SKM-1 treated with dmso at 0.1 percent for 144 hours (cell line): Measurements from ENCODE around the gene ETAA1.

Experiments
- DNase-seq: peaks from one replicate; lab custom pipeline; 2025; ENCODE audit not compliant: unreplicated experiment; lab: John Stamatoyannopoulos, UW

The ETAA1 gene

DNA sequence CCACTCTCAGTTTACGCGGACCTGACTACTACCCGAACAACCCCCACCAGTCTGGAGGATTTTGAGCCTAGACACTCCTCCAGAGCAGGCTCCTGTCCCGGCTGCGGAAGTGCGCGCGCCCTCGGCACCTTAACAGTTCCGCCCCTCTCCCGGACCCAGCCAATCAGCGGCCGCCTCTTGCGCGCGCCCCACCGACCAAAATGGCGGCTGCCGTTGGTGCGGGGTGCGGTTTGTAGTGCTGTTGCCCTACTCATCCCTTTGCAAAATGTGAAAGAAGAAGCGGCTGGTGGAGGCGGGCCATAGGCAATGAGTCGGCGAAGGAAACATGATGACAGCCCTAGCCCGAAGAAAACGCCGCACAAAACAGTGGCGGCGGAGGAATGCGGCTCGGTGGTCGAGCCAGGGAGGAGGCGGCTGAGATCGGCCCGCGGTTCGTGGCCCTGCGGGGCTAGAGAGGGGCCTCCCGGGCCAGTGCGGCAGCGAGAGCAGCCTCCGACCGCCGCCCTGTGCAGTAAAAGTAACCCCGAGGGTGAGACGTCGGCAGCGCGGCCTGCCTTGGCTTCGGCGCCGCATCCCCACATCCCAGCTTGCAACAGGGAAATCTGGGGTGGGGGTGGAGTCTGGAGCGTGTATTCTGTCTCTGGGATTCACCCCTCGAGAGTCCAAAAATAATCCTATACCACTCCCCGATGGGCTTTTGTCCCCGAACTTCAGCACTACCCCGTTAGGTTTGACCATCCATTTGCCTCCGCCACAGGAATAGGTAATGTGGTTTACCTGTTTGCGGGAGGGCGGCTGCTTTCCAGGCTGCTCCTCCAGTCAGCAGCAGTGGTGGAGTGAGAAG lies at the start of gene ETAA1:
ETAA1 (plus strand) TSS at position 191 of the 844 bp plus-strand sequence; CDS start at position 307, 116 bp downstream.
- DNase-seq, result peak; percentile 80

DNA sequence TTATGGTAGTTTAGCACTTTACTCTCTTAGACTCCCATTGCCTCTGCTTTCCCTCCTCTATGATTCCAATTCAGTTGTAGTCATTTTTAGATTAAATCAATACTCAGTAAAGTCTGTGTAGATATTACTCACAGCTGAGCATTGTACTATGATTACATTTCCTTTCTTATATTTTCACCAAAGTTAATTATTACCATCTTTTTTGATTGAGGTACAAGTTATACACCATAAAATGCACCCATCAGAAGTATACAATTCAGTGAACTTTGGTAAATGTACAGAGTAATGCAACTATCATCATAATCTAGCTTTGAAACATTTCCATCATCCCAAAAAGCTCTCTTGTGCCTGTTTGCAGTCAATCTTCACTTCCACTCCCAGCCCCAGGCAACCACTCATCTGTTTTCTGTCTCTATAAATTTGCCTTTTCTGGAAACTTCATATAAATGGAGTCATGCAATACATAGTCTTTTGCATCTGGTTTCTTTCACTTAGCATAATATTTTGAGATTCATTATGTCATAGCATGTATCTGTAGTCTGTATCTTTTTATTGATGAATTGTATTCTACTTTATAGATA lies 30.2 kb upstream of the ETAA1 start:
- no peak for DNase-seq

DNA sequence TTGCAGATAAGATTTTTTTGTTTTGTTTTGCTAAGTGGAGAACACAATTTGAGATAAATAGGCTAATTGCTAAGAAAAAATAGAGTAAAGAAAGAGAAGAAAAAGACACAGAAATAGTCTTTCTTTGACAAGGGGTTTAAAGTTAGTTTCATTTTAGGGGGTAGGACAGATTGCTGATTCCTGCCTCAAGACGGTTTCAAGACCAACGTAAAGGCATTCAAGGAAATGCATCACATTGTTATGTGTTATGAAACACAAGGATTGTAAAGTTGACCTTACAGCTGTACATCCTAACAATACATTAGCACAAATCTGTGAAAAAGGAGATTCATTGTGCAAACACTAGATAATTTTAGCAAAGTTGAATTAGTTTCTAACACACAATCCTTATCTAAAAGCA lies 22.7 kb upstream of the ETAA1 start:
- no peak for DNase-seq

DNA sequence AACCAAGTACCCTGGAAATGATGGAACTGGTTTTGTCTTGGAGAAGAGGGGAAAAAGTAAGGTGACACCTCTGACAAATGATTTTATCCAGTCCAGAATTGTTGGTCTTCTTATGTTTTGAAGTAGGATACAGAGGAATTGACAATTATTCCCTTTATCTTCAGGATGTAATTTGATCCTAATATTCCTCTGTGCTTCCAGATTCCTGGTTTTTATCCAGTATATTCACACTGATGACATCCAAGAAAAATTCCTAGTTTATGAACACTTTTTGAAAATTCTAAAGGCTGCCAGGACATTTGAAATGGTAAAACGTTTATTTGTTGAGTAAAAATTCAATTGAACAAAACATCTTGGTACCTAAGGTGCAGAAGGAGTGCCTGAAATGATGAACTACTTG lies 22.2 kb upstream of the ETAA1 start:
- no peak for DNase-seq

DNA sequence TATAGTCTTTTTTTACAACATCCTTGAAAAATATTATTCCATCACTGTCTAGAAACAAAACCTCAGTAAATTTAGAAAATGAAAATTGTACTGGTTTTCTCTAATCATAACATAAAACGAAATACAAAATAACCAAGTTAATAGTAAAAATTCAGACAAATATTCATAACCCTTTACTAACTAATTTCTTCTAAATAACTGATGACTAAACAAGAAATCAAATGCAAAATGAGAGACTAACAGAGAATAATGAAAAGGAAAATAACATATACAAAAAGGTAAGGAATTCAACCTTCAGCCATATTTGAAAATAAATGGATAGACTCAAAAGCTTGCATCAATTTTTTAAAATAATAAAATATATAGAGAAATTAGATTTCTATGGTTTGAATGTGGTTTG lies 18.6 kb upstream of the ETAA1 start:
- no peak for DNase-seq

DNA sequence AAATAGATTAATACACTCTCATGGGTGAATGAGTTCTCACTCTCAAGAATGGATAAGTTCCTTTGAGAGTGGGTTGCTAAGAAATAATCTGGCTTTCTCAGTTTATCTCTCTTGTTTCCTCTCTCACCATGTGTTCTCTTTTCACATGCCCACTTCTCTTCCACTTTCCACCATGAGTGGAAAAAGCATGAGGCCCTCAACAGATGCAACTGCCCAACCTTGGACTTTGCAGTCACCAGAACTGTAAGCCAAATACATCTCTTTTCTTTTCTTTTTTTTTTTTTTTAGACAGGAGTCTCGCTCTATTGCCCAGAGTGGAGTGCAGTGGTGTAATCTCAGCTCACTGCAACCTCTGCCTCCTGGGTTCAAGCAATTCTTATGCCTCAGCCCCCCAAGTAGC lies 18.1 kb upstream of the ETAA1 start:
- no peak for DNase-seq

DNA sequence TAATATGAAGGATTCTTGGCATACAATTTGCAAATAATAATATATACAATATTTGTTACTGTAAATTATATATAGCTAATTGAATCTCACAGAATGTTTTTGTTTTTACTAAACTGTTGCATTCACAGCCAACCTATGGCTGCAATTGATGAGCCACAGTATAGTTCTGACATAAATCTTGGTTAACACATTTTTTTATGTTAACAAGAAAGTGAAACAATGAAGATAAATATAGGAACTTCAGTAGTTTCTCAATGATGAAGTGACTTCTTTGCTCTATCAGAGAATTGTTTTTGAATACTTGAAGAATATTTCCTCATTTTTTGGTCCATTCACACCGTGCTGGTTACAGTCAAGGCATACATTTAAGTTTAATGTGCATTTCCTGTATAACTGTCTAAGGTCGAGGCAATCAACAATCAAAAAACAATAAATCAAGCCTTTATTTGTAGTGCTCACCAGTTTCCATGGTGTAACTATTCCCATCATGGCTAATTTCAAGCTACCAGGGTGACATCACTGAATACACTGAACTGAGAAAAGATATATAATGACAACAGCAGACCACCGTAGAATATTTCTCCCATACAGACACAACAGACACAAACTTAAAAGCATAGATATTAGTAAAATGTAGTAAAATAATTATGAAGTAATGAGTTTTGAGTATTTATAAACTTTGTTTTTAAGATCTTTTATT lies 12.9 kb upstream of the ETAA1 start:
- no peak for DNase-seq

DNA sequence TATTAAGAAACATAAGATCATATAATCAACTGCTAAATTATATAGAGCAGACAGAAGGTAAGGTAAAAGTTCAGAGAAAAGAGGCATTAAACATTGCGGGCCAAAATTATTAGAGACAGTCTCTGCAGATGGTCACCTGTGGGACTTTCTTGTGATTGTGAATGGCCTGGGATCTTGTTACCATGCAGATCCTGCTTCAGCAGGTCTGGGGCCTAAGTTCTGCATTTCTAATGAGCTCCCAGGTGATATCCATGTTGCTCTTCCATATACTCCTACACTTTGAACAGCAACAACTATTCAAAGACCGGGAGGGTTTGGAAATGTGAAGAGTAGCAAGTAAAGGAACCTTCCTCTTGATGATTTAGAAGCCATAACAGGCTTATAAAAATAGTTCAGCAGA lies 8.5 kb upstream of the ETAA1 start:
- DNase-seq, result no peak

DNA sequence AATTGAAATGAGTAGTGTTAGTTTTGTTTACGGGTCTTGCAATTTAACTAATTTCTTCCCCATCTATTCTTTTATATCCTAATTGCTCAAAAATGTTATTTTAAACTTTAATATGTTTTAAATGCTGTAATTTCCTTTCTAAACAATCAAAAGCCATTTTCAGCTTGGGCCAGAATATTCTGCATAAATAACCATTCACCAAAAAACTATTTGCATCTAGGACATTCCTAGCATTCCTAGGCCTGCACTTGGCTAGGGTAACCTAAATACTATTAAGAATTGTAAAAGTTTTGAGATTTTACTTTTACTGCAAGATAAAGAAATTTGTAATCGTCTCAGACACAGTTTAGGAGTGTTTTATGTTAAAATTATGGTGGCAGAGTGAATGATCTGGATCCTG lies 7.8 kb upstream of the ETAA1 start:
- DNase-seq, result no peak

DNA sequence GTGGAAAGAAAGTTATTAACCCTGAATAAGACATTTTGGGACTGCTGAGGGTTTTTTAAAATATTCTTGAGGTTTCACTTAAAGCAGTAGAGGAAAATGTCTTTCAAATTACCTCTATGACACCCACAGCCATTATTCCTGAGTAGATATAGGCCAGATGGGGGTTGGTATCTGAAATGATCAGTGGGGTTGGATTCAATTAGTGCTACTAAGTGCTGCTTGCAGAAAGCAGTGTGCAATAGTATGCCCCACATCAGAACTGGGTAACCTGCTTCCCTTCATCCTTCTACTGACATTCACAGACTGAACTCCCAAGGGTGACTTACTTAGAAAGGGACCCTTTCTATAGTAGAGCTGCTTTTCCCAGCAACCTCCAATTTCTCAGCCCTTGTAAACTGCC lies 7.3 kb upstream of the ETAA1 start:
- no peak for DNase-seq

DNA sequence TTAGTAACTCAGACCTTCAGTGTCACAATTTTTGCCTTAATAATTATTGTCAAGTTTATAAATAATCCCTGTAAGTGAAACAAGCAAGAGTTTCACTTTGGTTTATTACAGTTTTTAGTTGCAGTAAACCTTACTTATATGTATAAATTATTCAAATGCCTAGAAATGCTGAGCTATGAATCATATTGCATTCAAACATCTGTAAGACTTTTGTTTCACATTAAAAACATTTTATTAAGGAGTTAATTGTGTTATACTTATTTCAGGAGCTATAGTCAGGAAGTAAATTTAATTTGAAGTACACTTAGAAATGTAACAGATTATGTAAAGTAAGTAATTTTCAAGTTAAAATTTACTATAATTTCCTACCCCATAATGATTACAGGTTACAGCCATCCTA lies 3.9 kb upstream of the ETAA1 start:
- no peak for DNase-seq

DNA sequence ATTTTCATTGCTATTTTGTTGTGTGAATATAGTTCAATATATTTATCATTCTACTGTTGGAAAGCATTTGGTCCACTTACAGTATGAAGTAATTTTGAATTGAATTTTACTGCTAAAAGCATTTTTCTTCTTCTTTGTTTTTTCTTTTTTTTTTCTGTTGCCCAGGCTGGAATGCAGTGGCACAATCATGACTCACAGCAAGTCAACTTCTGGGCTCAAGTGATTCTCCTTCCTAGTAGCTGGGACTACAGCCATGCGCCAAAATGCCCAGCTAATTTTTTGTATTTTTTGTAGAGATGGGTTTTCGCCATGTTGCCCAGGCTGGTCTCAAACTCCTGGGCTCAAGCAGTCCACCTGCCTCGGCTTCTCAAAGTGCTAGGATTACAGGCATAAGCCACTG lies 2.4 kb upstream of the ETAA1 start:
- no peak for DNase-seq

DNA sequence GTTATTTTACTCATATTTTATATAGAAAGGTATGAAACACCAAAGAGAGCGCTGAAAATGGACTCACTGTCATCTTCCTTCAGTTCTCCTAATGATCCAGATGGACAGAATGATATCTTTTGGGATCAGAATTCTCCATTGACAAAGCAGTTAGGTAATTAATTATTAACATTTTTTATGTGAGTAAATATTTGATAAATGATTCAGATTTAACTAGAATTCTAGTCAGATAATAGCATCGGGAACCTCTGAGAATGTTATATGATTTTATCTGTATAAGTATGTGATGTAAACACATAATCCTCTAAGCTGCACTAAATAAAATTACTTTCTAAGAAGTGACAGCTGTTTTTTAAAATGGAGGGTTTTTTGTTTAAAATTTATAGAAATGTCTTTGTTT lies 2.0 kb downstream of the ETAA1 start:
- no peak for DNase-seq

DNA sequence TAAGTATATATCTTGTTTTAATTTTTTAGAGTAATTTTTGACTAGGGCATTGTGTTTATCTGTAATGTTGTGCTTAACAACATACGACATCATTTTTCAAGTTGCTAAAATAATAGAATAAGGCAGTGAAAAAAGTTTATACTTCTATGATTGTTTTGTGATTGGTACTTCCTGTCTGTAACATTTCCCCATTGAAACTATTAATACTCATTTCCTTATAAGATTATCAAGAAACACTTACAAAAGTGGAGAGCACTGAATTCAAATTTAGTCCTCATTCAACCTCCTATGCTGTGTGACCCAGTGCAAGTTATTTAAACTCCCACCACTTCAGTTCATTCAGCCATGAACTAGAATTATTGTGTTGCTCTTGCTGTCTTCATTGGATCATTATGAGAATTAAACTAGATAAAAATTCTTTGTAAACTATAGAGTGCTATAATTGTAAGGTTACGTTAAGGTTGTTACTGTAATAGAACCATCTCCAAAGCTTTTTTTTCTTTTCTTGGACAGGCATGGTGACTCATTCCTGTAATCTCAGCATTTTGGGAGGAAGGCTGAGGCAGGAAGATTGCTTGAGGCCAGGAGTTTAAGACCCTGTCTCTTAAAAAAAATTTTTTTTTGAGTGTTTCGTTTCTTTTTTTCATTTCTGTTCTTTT lies 2.8 kb downstream of the ETAA1 start:
- no peak for DNase-seq

DNA sequence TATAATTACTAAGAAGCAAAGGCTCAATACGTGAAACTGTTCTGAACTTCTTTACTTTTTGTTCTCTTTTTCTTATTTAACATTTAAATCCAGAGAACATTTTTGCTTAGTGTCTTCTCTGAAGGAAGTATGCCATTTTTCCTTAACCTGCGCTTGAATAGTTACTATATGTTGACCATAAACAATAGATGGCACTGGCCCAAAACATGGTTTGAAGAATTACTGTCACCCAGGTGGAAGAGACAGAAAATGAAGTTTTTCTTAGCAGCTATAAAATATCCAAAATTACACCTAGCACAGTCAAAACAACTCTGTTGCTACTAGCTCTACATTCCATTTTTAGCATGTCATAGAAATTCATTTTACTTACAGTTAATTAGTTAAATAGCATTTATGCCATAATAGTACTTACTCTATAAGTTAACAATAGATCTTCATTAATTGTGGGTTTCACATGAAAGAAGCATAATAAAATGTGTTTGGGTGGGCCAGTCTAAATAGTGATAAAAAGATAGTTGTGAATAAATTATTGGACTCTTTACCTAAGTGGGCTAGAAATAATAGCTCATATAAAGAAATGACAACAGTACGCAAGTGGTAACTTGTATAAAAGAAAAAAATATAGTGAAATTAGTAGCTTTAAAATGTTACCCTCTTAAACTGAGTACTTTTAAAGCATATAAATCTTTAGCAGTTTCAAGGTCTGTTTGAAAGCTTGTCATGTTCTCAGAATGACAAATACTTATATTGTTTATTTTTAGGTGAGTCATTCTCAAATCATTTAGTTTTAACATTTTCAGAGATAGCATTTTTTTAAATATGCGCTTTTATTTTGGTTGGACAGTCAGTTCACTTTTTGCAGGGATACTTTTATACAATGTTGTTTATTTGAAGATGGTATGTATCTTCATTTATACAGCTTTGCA lies 3.7 kb downstream of the ETAA1 start:
- no peak for DNase-seq

DNA sequence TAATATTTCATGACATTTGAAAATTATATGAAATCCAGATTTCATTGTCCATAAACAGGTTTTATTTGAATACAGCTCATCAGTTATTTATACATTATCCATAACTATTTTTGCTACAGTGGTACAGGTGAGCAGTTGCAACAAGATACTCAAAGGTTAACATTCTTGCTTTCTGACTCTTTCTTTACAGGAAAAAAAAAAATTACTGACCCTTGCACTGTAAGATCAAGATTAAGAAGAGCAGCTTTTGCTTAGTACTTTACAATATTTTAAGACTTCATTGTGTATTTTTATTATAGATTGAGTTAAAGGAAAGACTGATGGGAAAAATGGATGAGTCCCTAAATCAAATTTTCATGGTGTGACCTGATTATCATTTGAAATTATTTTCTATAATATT lies 11.2 kb downstream of the ETAA1 start:
- no peak for DNase-seq

DNA sequence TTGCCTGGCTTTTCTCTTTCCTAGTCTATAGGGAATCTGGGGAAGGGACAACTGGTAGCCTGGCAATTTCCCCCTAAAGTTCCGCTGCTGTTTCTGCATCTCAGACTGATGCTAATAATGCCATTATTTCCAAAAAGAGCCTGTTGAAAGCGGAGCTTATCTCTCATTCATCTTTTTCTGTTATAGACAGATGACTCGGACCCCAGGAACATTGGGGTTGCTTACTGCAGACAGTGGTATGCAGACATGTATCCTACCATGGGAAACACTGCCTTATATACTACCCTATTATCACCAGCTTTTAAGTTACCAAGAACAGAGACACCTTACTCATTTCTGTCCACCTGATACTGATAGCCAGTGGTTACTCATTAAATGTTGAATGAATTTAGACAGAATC lies 15.3 kb downstream of the ETAA1 start:
- DNase-seq, result no peak

DNA sequence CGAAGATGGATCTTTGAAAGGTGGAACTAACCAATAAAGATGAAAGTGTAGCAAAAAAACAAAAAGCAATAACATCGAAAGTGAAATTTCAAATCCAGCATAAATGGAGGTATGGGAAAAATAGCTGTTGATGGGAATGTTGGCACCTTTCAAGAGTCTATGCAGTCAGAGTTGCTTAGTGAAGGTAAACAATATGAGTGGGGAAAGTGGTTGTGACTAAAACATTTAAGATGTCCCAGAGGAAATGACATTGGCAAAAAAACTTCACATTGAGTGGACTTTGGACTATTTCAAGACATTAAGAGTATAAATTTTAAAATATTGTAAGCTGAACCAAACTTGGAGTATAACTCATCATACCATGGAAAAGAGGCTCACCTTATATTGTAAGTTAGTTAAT lies 17.7 kb downstream of the ETAA1 start:
- no peak for DNase-seq

DNA sequence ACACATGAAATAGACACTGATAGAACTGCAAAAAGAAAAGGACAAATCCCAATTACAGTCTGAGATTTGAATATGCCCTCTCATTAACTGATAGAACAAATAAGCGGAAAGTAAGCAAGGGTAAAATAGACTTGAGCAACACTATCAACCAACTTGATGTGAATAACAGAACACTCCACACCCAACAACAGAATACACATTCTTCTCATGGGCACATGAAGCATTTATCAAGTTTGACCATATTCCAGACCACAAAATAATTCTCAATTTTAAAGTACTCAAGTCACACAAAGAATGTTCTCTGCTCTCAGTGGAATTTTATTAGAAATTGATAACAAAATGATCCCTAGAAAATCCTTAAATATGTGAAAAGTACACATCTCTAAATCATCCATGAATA lies 19.0 kb downstream of the ETAA1 start:
- no peak for DNase-seq

DNA sequence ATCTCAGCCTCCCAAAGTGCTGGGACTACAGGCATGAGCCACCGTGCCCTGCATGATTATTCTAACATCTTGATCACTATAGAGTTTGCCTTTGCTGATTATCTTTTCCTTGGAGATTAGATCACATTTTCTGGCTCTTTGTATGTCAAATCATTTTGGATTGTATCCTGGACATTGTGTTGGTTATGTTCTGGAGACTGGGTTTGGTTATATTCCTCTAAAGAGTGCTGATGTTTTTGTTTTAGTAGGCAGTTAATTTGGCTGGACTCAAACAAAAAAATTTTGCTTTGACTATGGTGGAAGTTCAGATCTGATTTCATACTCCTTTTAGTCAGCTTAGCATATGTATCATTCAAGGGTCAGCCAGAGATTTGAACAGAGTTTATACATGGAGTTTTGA lies 26.4 kb downstream of the ETAA1 start:
- DNase-seq, result no peak

DNA sequence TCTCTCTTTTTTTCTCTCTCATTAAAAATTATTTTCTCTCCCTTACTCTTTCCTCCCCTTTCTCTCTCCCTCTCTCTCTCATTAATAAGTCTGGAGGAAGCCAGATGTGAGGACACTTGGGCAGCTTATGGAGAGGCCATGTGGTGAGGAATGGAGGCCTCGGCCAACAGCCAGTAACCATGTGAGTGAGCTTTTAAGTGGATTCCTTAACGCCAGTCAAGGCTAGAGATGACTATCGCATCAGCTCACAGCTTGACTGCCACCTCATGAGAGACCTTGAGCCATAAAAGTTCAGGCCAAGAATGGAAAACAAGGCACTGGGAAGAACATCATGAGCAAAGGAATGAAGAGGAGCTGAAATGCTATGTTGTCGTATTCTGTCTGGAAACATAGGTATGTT lies 39.1 kb downstream of the ETAA1 start:
- no peak for DNase-seq
